PC-9 (cell line): Measurements from ENCODE around the gene BANF2. TPM values are rescaled to one million over a fixed set of nuclear protein-coding genes. Genes with fewer than 3 reads are reported as not detected.

ENCODE experiments used
- BruUV-seq: library from RNA; stranded (reverse); fragments of 400-500 nt; replicated peaks from 2 replicates; lab custom pipeline; 2021; lab: Mats Ljungman, UMichigan
- CTCF ChIA-PET: fragments of 300-600 bp; sonication (Branson Sonifier 250); formaldehyde crosslinking; loops from one replicate; lab custom pipeline; 2022; ENCODE audit warnings: antibody characterized with exemption; lab: Charles Lee
- POLR2A ChIA-PET: fragments of 300-600 bp; sonication (Branson Sonifier 250); formaldehyde crosslinking; loops from one replicate; lab custom pipeline; 2022; ENCODE audit warnings: antibody characterized with exemption; ENCODE audit not compliant: unreplicated experiment; lab: Charles Lee
- DNase-seq, 2 experiments: peaks; one replicate each; pipeline versions ENCODE4 v3.0.0 to v3.0.0-alpha.2; 2015 to 2022; ENCODE audit warnings: mixed read lengths in 1 of 2
- H2AFZ ChIP-seq: fragments of 200-600 bp; sonication (generic); 2 replicates; pipeline ENCODE4 v1.8.1; 2017; ENCODE audit warnings: antibody characterized with exemption
- H3F3A ChIP-seq: fragments of 200-600 bp; sonication (generic); 2 replicates; pipeline ENCODE4 v1.8.1; 2017; ENCODE audit warnings: antibody characterized with exemption, mild to moderate bottlenecking, low read depth; ENCODE audit not compliant: insufficient read depth
- H3K27ac ChIP-seq: fragments of 200-600 bp; sonication (generic); 2 replicates; pipeline ENCODE4 v1.6.1; 2016; ENCODE audit warnings: mixed run types
- H3K27me3 ChIP-seq: fragments of 200-600 bp; sonication (generic); 2 replicates; pipeline ENCODE4 v1.6.1; 2016; ENCODE audit warnings: low read depth, mixed run types; ENCODE audit not compliant: insufficient read depth
- H3K36me3 ChIP-seq: fragments of 200-600 bp; sonication (generic); 2 replicates; pipeline ENCODE4 v1.6.1; 2016; ENCODE audit warnings: low read depth, mixed run types
- H3K4me1 ChIP-seq: fragments of 200-600 bp; sonication (generic); replicated peaks from 2 replicates; pipeline ENCODE4 v1.6.1; 2016; ENCODE audit warnings: mixed run types; ENCODE audit not compliant: insufficient read depth
- H3K4me2 ChIP-seq: fragments of 200-600 bp; sonication (generic); 2 replicates; pipeline ENCODE4 v1.6.1; 2017; ENCODE audit warnings: mixed run types
- H3K4me3 ChIP-seq: fragments of 200-600 bp; sonication (generic); 2 replicates; pipeline ENCODE4 v1.6.1; 2016; ENCODE audit warnings: mixed run types
- H3K79me2 ChIP-seq: fragments of 200-600 bp; sonication (generic); 2 replicates; pipeline ENCODE4 v1.6.1; 2017; ENCODE audit warnings: low read depth, mixed run types
- H3K9me2 ChIP-seq: fragments of 200-600 bp; sonication (generic); 2 replicates; pipeline ENCODE4 v1.8.1; 2017; ENCODE audit warnings: mild to moderate bottlenecking; ENCODE audit not compliant: insufficient read depth
- H3K9me3 ChIP-seq: fragments of 200-600 bp; sonication (generic); 2 replicates; pipeline ENCODE4 v1.8.1; 2016; ENCODE audit warnings: low read depth; ENCODE audit not compliant: insufficient read depth
- H4K20me1 ChIP-seq: fragments of 200-600 bp; sonication (generic); 2 replicates; pipeline ENCODE4 v1.8.1; 2017; ENCODE audit not compliant: insufficient read depth
- CTCF ChIP-seq: fragments of 200-600 bp; sonication (generic); conservative IDR thresholded peaks from 2 replicates; pipeline ENCODE4 v1.6.1; 2017; ENCODE audit warnings: mixed run types, antibody characterized with exemption, mild to moderate bottlenecking, moderate library complexity
- EZH2 ChIP-seq: fragments of 200-600 bp; sonication (generic); IDR thresholded peaks from 2 replicates; pipeline ENCODE4 v1.8.0; 2017; ENCODE audit warnings: antibody characterized with exemption, low read depth
- intact Hi-C: fragments of 100-400 bp; cut with micrococcal nuclease; formaldehyde crosslinking; loops from one replicate; pipeline ENCODE4 v1.10.0; 2022; ENCODE audit not compliant: unreplicated experiment
- total RNA-seq: library from RNA; stranded (reverse); gene quantifications from 2 replicates; pipeline ENCODE4 v1.2.3, GENCODE V29; 2021

BANF2 gene
- total RNA-seq, 1 experiment from 2014 or later, result not detected

GRCh38 chr20:17725094-17725835, 25.5 kb downstream of the BANF2 start:
- Histone ChIP-seq H3K9me2 (no peaks in the 10 kb centered on the region), H3K4me2 (no peak overlapping the region), H3K27me3 (peaks cover 32% of the 10 kb centered on the region; the same call in 1 of the 2 replicates), H3K79me2 (no peaks in the 10 kb centered on the region), H3K27ac (no peak overlapping the region), H3K4me1 (no peaks in the 10 kb centered on the region), H3K36me3 (no peaks in the 10 kb centered on the region), H4K20me1 (no peaks in the 10 kb centered on the region), H3K9me3 (no peaks in the 10 kb centered on the region), H2AFZ (no peak overlapping the region), H3K4me3 (no peak overlapping the region), H3F3A (no peaks in the 10 kb centered on the region)
- BruUV-seq, result no TSS peak
- CTCF ChIA-PET, result no interaction called here
- TF ChIP-seq CTCF (no peak), EZH2 (no peak)
- POLR2A ChIA-PET, result interaction anchor here (0.6 kb wide), 1 partner anchor 160 kb away, joined by 6 read pairs; no protein-coding TSS in a partner anchor
- no peak for DNase-seq
- intact Hi-C loops, result no loop called here

- no peaks in the 10 kb centered on the region for H3K4me1 ChIP-seq
- no peaks in the 10 kb centered on the region for H3K79me2 ChIP-seq
- H2AFZ ChIP-seq, result no peak overlapping the region
- intact Hi-C loops, result no loop called here
- no peaks in the 10 kb centered on the region for H3K9me3 ChIP-seq
- H3F3A ChIP-seq, result no peaks in the 10 kb centered on the region
- no peak for DNase-seq
- ChIA-PET POLR2A (interaction anchor here (0.6 kb wide), 1 partner anchor 82 kb away, joined by 3 read pairs; no protein-coding TSS in a partner anchor), CTCF (no interaction called here)
- H3K9me2 ChIP-seq, result no peaks in the 10 kb centered on the region
- H3K27ac ChIP-seq, result no peak overlapping the region
- TF ChIP-seq CTCF (no peak), EZH2 (no peak)
- no peaks in the 10 kb centered on the region for H4K20me1 ChIP-seq
- no peak overlapping the region for H3K4me3 ChIP-seq
- no TSS peak for BruUV-seq
- H3K4me2 ChIP-seq, result no peak overlapping the region
- H3K27me3 ChIP-seq, result peaks cover 32% of the 10 kb centered on the region; the same call in 1 of the 2 replicates
- H3K36me3 ChIP-seq, result no peaks in the 10 kb centered on the region
These were observed 27.1 kb downstream of the BANF2 start for GRCh38 chr20:17726902-17727301.

- CTCF ChIA-PET, result no interaction called here
- no peaks in the 10 kb centered on the region for H4K20me1 ChIP-seq
- no peak overlapping the region for H3K27ac ChIP-seq
- peaks cover 32% of the 10 kb centered on the region; the same call in 1 of the 2 replicates for H3K27me3 ChIP-seq
- H3K4me3 ChIP-seq, result no peak overlapping the region
- H3F3A ChIP-seq, result no peaks in the 10 kb centered on the region
- no peak overlapping the region for H2AFZ ChIP-seq
- TF ChIP-seq EZH2, result no peak
- TF ChIP-seq CTCF, result no peak
- no TSS peak for BruUV-seq
- no peaks in the 10 kb centered on the region for H3K4me1 ChIP-seq
- H3K9me3 ChIP-seq, result no peaks in the 10 kb centered on the region
- no peaks in the 10 kb centered on the region for H3K36me3 ChIP-seq
- intact Hi-C loops, result no loop called here
- DNase-seq, result no peak
- POLR2A ChIA-PET, result interaction anchor here (0.6 kb wide), 1 partner anchor 82 kb away, joined by 3 read pairs; no protein-coding TSS in a partner anchor
- H3K9me2 ChIP-seq, result no peaks in the 10 kb centered on the region
- H3K4me2 ChIP-seq, result no peak overlapping the region
- no peaks in the 10 kb centered on the region for H3K79me2 ChIP-seq
These were observed 27.6 kb downstream of the BANF2 start for GRCh38 chr20:17727351-17727750.
